ENCODE data around the gene ZSCAN5A. TPM values are rescaled to one million over a fixed set of nuclear protein-coding genes. Genes with fewer than 3 reads are reported as not detected.
"Not testable (repeated sequence)": the region's sequence is repeated elsewhere in the genome, so short reads cannot be mapped to it uniquely, and the experiment has no call there.

Gene ZSCAN5A
- total RNA-seq, 4 donors from 2014 or later: 5.1 to 21.3 (median 10.1) TPM

DNA sequence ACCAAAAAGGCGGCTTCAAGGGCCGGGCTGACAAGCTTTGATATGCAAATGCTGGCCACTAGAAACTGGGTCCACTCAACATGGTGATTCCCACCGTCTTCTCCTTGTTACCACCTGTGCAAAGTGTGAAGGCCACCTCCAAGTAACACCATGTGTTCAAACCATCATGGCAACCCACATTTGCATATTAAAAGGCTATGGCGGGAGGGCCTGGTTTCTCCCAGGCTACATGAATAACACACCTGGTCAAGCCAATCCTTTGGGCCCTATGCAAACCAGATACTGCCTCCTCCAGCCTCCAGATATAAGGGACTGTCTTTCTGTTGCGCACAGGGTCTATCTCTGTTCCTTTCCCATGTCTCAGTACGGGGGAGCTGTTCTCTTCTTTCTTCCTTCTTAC lies 36.6 kb upstream of the ZSCAN5A start:
- TF ChIP-seq EP300 (IDR thresholded peaks at IDR 0.05) (no peak), POLR2A (IDR thresholded peaks at IDR 0.05) (no peak)
- TF ChIP-seq, protein P1, sequence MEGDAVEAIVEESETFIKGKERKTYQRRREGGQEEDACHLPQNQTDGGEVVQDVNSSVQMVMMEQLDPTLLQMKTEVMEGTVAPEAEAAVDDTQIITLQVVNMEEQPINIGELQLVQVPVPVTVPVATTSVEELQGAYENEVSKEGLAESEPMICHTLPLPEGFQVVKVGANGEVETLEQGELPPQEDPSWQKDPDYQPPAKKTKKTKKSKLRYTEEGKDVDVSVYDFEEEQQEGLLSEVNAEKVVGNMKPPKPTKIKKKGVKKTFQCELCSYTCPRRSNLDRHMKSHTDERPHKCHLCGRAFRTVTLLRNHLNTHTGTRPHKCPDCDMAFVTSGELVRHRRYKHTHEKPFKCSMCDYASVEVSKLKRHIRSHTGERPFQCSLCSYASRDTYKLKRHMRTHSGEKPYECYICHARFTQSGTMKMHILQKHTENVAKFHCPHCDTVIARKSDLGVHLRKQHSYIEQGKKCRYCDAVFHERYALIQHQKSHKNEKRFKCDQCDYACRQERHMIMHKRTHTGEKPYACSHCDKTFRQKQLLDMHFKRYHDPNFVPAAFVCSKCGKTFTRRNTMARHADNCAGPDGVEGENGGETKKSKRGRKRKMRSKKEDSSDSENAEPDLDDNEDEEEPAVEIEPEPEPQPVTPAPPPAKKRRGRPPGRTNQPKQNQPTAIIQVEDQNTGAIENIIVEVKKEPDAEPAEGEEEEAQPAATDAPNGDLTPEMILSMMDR (IDR thresholded peaks at IDR 0.05): no peak
- Histone ChIP-seq H3K4me3 (no peak overlapping the region), H3K9me3 (no peaks in the 10 kb centered on the region), H3K4me1 (no peaks in the 10 kb centered on the region), H3K27me3 (no peaks in the 10 kb centered on the region), H3K27ac (no peak overlapping the region), H3K36me3 (peaks cover 0 to 3% (median 0%) of the 10 kb centered on the region in 3 donors)
- DNase-seq (ENCODE audit: low spot score in 2 of 2): no peak
- WGBS, 2 donors: 76 to 81% methylated on average over 6 of the region's 6 CpGs

DNA sequence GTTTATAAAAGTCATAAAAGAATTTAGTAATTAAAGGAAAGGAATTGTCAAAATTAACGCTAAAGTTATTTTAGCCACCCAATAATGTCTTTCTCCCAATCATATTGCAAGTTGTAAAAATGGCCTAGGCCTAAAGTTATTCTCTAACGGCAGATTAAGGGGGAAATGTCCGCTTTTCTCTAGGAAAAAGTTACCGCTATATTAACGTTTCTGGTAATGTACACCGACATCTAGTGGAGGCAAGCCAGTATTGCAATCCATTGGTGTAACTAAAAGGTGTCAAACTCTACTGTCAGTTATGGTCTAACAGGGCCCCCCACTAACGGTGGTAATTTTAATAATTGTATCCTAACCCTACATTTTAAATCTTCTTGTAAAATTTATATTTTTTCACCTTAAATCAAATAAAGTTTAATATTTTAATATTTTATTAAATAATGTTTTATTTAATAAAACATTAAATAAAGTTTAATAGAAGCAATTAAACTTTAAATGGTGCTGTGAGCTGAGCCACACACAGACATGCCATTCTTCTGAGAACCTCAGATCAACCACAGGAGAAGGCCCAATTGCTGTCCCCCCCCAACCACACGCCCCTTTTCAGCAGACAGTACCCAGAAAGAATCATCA lies 35.9 kb upstream of the ZSCAN5A start:
- TF ChIP-seq, protein P1 (IDR thresholded peaks at IDR 0.05): peak; percentile 57 to 76 (median 68)
- TF ChIP-seq POLR2A (IDR thresholded peaks at IDR 0.05): no peak
- no peak for TF ChIP-seq EP300 (IDR thresholded peaks at IDR 0.05)
- H3K27me3 ChIP-seq: no peaks in the 10 kb centered on the region

DNA sequence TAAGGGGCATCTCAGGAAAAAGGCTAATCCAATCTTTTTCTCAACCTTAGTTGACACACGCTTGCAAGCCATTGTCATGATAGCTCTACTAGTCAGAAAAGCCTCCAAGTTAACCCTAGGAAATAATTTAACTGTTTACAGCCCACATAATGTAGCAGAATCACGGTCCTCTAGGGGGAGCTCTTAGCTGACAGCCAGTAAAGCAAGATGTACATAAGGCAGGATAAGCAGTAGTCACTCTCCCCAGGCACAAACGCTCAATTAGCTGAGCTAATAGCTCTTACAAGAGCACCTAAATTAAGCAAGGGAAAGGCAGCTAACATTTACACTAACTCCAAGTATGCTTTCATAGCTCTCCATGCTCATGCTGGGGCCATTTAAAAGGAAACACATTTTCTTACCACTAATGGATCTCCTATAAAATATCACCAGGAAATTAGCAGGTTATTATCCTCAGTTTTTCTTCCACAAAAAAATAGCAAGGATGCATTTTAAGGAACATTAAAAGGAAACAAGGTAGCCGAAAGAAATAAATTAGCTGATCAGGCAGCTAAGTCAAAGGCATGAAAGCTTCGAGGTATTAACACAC lies 33.7 kb upstream of the ZSCAN5A start:
- Histone ChIP-seq H3K27me3 (no peaks in the 10 kb centered on the region), H3K36me3 (peaks cover 0 to 3% (median 0%) of the 10 kb centered on the region in 3 donors), H3K27ac (no peak overlapping the region), H3K9me3 (peaks cover 0 to 2% (median 0%) of the 10 kb centered on the region in 4 donors), H3K4me1 (no peaks in the 10 kb centered on the region), H3K4me3 (no peak overlapping the region)
- no peak for TF ChIP-seq POLR2A (IDR thresholded peaks at IDR 0.05)
- TF ChIP-seq, protein P1 (IDR thresholded peaks at IDR 0.05): no peak
- no peak for TF ChIP-seq EP300 (IDR thresholded peaks at IDR 0.05)
- DNase-seq (ENCODE audit: low spot score in 2 of 2): no peak
- WGBS, 2 donors: 57 to 60% methylated on average over 5 of the region's 5 CpGs

More for the DNA sequence above, 35.9 kb upstream of the ZSCAN5A start:
- WGBS, 2 donors: 16 to 19% methylated on average over 8 of the region's 8 CpGs
- H3K27ac ChIP-seq: no peak overlapping the region
- H3K36me3 ChIP-seq: peaks cover 0 to 3% (median 0%) of the 10 kb centered on the region in 3 donors
- H3K9me3 ChIP-seq: no peaks in the 10 kb centered on the region
- H3K4me3 ChIP-seq: no peak overlapping the region
- no peaks in the 10 kb centered on the region for H3K4me1 ChIP-seq
- peak in 1 of 2 donors; percentile 74 for DNase-seq (ENCODE audit: low spot score in 2 of 2)

GRCh38 chr19:56347163-56347778 lies 32.6 kb upstream of the ZSCAN5A start:
- Histone ChIP-seq H3K9me3 (peaks cover 0 to 13% (median 0%) of the 10 kb centered on the region in 4 donors), H3K27me3 (no peaks in the 10 kb centered on the region), H3K4me3 (no peak overlapping the region), H3K36me3 (peaks cover 0 to 3% (median 0%) of the 10 kb centered on the region in 3 donors), H3K4me1 (no peaks in the 10 kb centered on the region), H3K27ac (no peak overlapping the region)
- no peak for DNase-seq (ENCODE audit: low spot score in 2 of 2)
- TF ChIP-seq POLR2A (IDR thresholded peaks at IDR 0.05): no peak
- TF ChIP-seq, protein P1 (IDR thresholded peaks at IDR 0.05): no peak
- TF ChIP-seq EP300 (IDR thresholded peaks at IDR 0.05): no peak
- 75 to 82% methylated on average over 7 of the region's 7 CpGs for WGBS, 2 donors

- H3K9me3 ChIP-seq: peaks cover 0 to 56% (median 0%) of the 10 kb centered on the region in 4 donors
- H3K4me3 ChIP-seq: no peak overlapping the region
- TF ChIP-seq, protein P1 (IDR thresholded peaks at IDR 0.05): no peak
- TF ChIP-seq POLR2A (IDR thresholded peaks at IDR 0.05) (no peak), EP300 (IDR thresholded peaks at IDR 0.05) (no peak)
- no peak overlapping the region for H3K27ac ChIP-seq
- no peaks in the 10 kb centered on the region for H3K4me1 ChIP-seq
- H3K36me3 ChIP-seq: no peaks in the 10 kb centered on the region
- DNase-seq (ENCODE audit: low spot score in 2 of 2): no peak
- no peaks in the 10 kb centered on the region for H3K27me3 ChIP-seq
Measured at GRCh38 chr19:56341948-56342347, 27.3 kb upstream of the ZSCAN5A start.

DNA sequence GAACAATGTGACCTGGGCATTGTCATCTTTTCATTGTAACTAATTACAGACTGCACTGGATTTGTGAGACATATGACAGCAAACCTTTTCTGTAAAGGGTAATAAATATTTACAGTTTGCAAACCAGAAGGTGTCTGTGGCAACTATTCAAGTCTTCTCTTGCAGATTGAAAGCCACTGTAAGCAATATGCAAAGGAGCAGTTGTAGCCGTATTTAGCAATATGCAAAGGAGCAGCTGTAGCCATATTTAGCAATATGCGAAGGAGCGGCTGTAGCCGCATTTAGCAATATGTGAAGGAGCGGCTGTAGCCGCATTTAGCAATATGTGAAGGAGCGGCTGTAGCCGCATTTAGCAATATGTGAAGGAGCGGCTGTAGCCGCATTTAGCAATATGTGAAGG lies 24.4 kb upstream of the ZSCAN5A start:
- not testable (repeated sequence) for H3K4me3 ChIP-seq; DNase-seq (ENCODE audit: low spot score in 2 of 2); H3K4me1 ChIP-seq; H3K27ac ChIP-seq; H3K27me3 ChIP-seq; H3K36me3 ChIP-seq
- H3K9me3 ChIP-seq: peaks cover 0 to 70% (median 3%) of the 10 kb centered on the region in 4 donors
- 89 to 97% methylated on average over 8 to 9 of the region's 10 CpGs for WGBS, 2 donors

- not testable (repeated sequence) for H3K27ac ChIP-seq; H3K4me1 ChIP-seq; H3K36me3 ChIP-seq; H3K4me3 ChIP-seq; DNase-seq (ENCODE audit: low spot score in 2 of 2); H3K27me3 ChIP-seq
- 88 to 95% methylated on average over 7 to 8 of the region's 8 CpGs for WGBS, 2 donors
- peaks cover 0 to 75% (median 11%) of the 10 kb centered on the region in 4 donors for H3K9me3 ChIP-seq
Measured at GRCh38 chr19:56337077-56337476, 22.4 kb upstream of the ZSCAN5A start.

Measured in tibial nerve (tissue), 4 donors.